ENCODE measurements around the gene NELFE. TPM values are rescaled to one million over a fixed set of nuclear protein-coding genes. Genes with fewer than 3 reads are reported as not detected.
"Not testable (repeated sequence)": the region's sequence is repeated elsewhere in the genome, so short reads cannot be mapped to it uniquely, and the experiment has no call there.

The NELFE gene
- total RNA-seq, 1 donor from 2014 or later, result 55.8 TPM

GRCh38 chr6:31949926-31950548 is 8.7 kb downstream of the NELFE start:
- DNase-seq (ENCODE audit: low read depth in 2 of 2), result no peak

- DNase-seq (ENCODE audit: low read depth in 2 of 2), result no peak
Measured at GRCh38 chr6:31948753-31949413, 9.9 kb downstream of the NELFE start.

GRCh38 chr6:31948306-31948705 is 10.5 kb downstream of the NELFE start:
- DNase-seq (ENCODE audit: low read depth in 2 of 2), result no peak

GRCh38 chr6:31947864-31948263 is 10.9 kb downstream of the NELFE start:
- DNase-seq (ENCODE audit: low read depth in 2 of 2), result no peak

- no peak for DNase-seq (ENCODE audit: low read depth in 2 of 2)
Measured at GRCh38 chr6:31947070-31947675, 11.6 kb downstream of the NELFE start.

- DNase-seq (ENCODE audit: low read depth in 2 of 2), result no peak
Measured at GRCh38 chr6:31946370-31946885, 12.3 kb downstream of the NELFE start.

- peak; percentile 26 to 84 for DNase-seq (ENCODE audit: low read depth in 2 of 2)
Measured at GRCh38 chr6:31945507-31946369, 13.0 kb downstream of the NELFE start, which contains the start of gene CFB. CFB (plus strand) TSS chr6:31946095; CDS start chr6:31946222, 127 bp downstream.

GRCh38 chr6:31945154-31945506 is 13.6 kb downstream of the NELFE start:
- no peak for DNase-seq (ENCODE audit: low read depth in 2 of 2)

GRCh38 chr6:31943742-31944141 is 15.0 kb downstream of the NELFE start:
- DNase-seq (ENCODE audit: low read depth in 2 of 2), result no peak

GRCh38 chr6:31940256-31940664 is 18.5 kb downstream of the NELFE start:
- DNase-seq (ENCODE audit: low read depth in 2 of 2), result peak in 1 of 2 donors; percentile 16

GRCh38 chr6:31935823-31936222 is 22.9 kb downstream of the NELFE start:
- DNase-seq (ENCODE audit: low read depth in 2 of 2), result no peak

- no peak for DNase-seq (ENCODE audit: low read depth in 2 of 2)
Measured at GRCh38 chr6:31935021-31935420, 23.8 kb downstream of the NELFE start.

- no peak for DNase-seq (ENCODE audit: low read depth in 2 of 2)
Measured at GRCh38 chr6:31933537-31933936, 25.2 kb downstream of the NELFE start.

- not testable (repeated sequence) for DNase-seq (ENCODE audit: low read depth in 2 of 2)
Measured at GRCh38 chr6:31932137-31932536, 26.6 kb downstream of the NELFE start.

GRCh38 chr6:31930962-31931361 is 27.8 kb downstream of the NELFE start:
- DNase-seq (ENCODE audit: low read depth in 2 of 2), result no peak

GRCh38 chr6:31928672-31928939 is 30.2 kb downstream of the NELFE start:
- no peak for DNase-seq (ENCODE audit: low read depth in 2 of 2)

GRCh38 chr6:31927863-31928671 is 30.7 kb downstream of the NELFE start:
- no peak for DNase-seq (ENCODE audit: low read depth in 2 of 2)

GRCh38 chr6:31927242-31927862 is 31.4 kb downstream of the NELFE start, which contains the start of gene C2:
C2 (plus strand) TSS chr6:31927717; CDS start chr6:31927753, 36 bp downstream.
- DNase-seq (ENCODE audit: low read depth in 2 of 2), result no peak

- peak in 1 of 2 donors; percentile 14 for DNase-seq (ENCODE audit: low read depth in 2 of 2)
Measured at GRCh38 chr6:31922942-31923341, 35.8 kb downstream of the NELFE start.

GRCh38 chr6:31920811-31921210 is 38.0 kb downstream of the NELFE start:
- no peak for DNase-seq (ENCODE audit: low read depth in 2 of 2)
